Upper lobe of right lung (tissue), 1 donor: Measurements from ENCODE around the gene STX8. TPM values are rescaled to one million over a fixed set of nuclear protein-coding genes. Genes with fewer than 3 reads are reported as not detected.
A peak's percentile ranks its signal among the peaks of the same experiment; 100 is the strongest.

ENCODE experiments used
- ATAC-seq: fragments of 200-7000 bp; cut with Tn5 transposase; one replicate; pipeline ENCODE4 v1.9.1; 2020; ENCODE audit warnings: mild to moderate bottlenecking, moderate library complexity
- DNase-seq: peaks from one replicate; pipeline ENCODE4 v3.0.0-alpha.2; 2020
- H3K27ac ChIP-seq: fragments of 200-600 bp; one replicate; pipeline ENCODE4 v1.8.0; 2022
- H3K27me3 ChIP-seq: fragments of 200-600 bp; one replicate; pipeline ENCODE4 v1.8.0; 2022; ENCODE audit warnings: mild to moderate bottlenecking
- H3K36me3 ChIP-seq: fragments of 200-600 bp; one replicate; pipeline ENCODE4 v1.8.0; 2022
- H3K4me1 ChIP-seq: fragments of 200-600 bp; one replicate; pipeline ENCODE4 v1.8.0; 2022
- H3K4me3 ChIP-seq: fragments of 200-600 bp; one replicate; pipeline ENCODE4 v1.8.0; 2022; ENCODE audit warnings: mild to moderate bottlenecking
- H3K9me3 ChIP-seq: fragments of 200-600 bp; one replicate; pipeline ENCODE4 v1.8.0; 2022
- CTCF ChIP-seq: fragments of 200-600 bp; IDR thresholded peaks from one replicate; pipeline ENCODE4 v1.8.0; 2022; ENCODE audit warnings: antibody characterized with exemption
- intact Hi-C: fragments of 100-400 bp; cut with DNase I; formaldehyde crosslinking; loops from one replicate; pipeline ENCODE4 v1.11.0; 2022
- total RNA-seq: library from RNA; stranded (reverse); fragmentation: NEBNext Ultra II Directional; extraction: Animal tissue kit (Norgen Biotek cat#: 25700); gene quantifications from one replicate; pipeline ENCODE4 v1.2.1, GENCODE V29; 2021
- donor health status: DM: no; HTN: yes; CAD: no; lungs with severe emphysema.

Gene STX8
- total RNA-seq, 1 donor from 2014 or later = 52.5 TPM

GRCh38 chr17:9533441-9533840 lies 42.2 kb downstream of the STX8 start:
- H3K27me3 ChIP-seq = no peaks in the 10 kb centered on the region
- no peak for TF ChIP-seq CTCF
- H3K4me1 ChIP-seq = no peaks in the 10 kb centered on the region
- DNase-seq (no peak), ATAC-seq (no peak)
- no peaks in the 10 kb centered on the region for H3K9me3 ChIP-seq
- no peaks in the 10 kb centered on the region for H3K36me3 ChIP-seq
- no peak overlapping the region for H3K4me3 ChIP-seq
- no peak overlapping the region for H3K27ac ChIP-seq
- intact Hi-C loops = no loop called here

GRCh38 chr17:9532715-9533114 lies 42.9 kb downstream of the STX8 start:
- TF ChIP-seq CTCF = no peak
- Histone ChIP-seq H3K9me3 (no peaks in the 10 kb centered on the region), H3K4me3 (no peak overlapping the region), H3K4me1 (no peaks in the 10 kb centered on the region), H3K27ac (no peak overlapping the region), H3K36me3 (no peaks in the 10 kb centered on the region), H3K27me3 (no peaks in the 10 kb centered on the region)
- intact Hi-C loops = no loop called here
- ATAC-seq = no peak
- DNase-seq = no peak

DNA sequence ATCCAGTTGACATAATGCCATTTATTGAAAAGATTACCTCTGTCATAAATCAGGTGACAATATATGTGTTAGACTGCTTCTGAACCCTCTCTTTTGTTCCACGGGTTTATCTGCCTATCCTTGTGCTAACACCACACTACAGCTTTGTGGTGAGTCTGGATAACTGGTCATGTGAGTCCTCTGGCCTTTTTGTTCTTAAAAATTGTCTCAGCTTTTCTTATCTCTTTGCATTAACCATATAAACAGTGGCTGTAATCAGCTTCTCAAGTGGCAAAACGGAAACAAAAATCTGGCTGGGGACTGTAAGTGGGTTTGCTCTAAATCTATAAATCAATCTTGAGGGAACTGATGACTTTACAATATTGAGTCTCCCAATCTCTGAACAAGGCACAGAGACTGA lies 44.6 kb downstream of the STX8 start:
- TF ChIP-seq CTCF = no peak

GRCh38 chr17:9529033-9529700 lies 46.5 kb downstream of the STX8 start:
- intact Hi-C loops = loop anchor here (10.0 kb wide), 1 partner anchor 534 kb away; no protein-coding TSS in a partner anchor
- ATAC-seq (no peak), DNase-seq (no peak)
- Histone ChIP-seq H3K4me3 (no peak overlapping the region), H3K27ac (no peak overlapping the region), H3K9me3 (no peaks in the 10 kb centered on the region), H3K36me3 (no peaks in the 10 kb centered on the region), H3K27me3 (no peaks in the 10 kb centered on the region), H3K4me1 (no peaks in the 10 kb centered on the region)
- TF ChIP-seq CTCF = peak; percentile 35

More for the DNA sequence above, 44.6 kb downstream of the STX8 start:
- no peaks in the 10 kb centered on the region for H3K36me3 ChIP-seq
- H3K27ac ChIP-seq = no peak overlapping the region
- ATAC-seq (no peak), DNase-seq (no peak)
- H3K9me3 ChIP-seq = no peaks in the 10 kb centered on the region
- no peaks in the 10 kb centered on the region for H3K27me3 ChIP-seq
- H3K4me3 ChIP-seq = no peak overlapping the region
- intact Hi-C loops = no loop called here
- no peaks in the 10 kb centered on the region for H3K4me1 ChIP-seq

GRCh38 chr17:9527788-9528187 lies 47.8 kb downstream of the STX8 start:
- Histone ChIP-seq H3K4me3 (no peak overlapping the region), H3K27me3 (no peaks in the 10 kb centered on the region), H3K4me1 (no peaks in the 10 kb centered on the region), H3K36me3 (no peaks in the 10 kb centered on the region), H3K27ac (no peak overlapping the region), H3K9me3 (no peaks in the 10 kb centered on the region)
- ATAC-seq (no peak), DNase-seq (no peak)
- TF ChIP-seq CTCF = no peak
- intact Hi-C loops = loop anchor here (10.0 kb wide), 1 partner anchor 533 kb away; no protein-coding TSS in a partner anchor
